ENCODE data around the gene TTLL3. TPM values are rescaled to one million over a fixed set of nuclear protein-coding genes. Genes with fewer than 3 reads are reported as not detected.
A peak's percentile ranks its signal among the peaks of the same experiment; 100 is the strongest.

TTLL3 gene
- polyA plus RNA-seq, 3 donors, result 1.1 to 196 (median 1.8) TPM

DNA sequence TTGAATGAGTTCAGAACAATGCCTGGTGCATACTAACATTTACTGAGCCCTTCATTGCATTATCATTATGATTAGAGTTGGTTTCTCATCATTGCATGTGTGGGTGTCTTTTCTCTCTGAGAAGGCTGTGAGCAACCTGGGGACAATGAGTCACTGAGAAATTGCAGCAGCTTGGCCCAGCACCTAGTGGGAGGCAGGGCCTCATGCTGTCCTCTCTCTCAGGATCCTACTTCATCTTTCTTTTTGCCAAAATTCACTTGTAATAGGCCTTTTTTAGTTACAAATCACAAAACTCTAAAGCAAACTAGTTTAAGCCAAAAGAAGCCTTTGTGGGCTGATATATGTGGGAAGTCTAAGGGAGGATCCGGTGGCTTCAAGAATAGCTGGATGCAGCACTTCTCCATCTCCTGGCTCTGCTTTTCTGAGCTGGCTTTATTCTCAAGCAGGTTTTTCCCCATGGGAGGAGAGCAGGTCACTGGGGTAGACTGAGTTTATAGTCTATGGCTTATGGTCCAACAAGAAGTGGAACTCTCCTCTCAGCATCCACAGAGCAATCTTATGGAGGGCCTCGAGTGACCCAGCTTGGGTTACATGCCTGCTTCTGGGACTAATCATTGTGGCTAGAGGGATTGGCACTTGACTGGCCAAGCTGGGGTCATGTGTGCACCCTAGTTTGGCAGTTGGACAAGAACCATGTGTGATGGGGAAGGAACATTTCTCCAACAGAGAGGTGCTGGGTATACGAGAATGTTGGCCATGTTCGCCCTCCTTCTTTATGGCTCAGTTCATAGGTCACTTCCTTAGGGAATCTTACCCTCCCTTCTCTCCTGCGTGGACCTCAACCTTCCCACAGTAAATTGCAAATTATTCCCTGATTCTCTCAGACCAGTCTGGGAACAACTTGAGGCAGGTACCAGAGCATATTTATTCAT is 31.7 kb upstream of the TTLL3 start:
- Histone ChIP-seq H3K9ac (ENCODE audit: insufficient read depth, low read length, poor library complexity, severe bottlenecking) (no peak overlapping the region), H3K4me3 (replicated peaks in 1 of 3; ENCODE audit: low read depth in 2 of 3, low read length in 3 of 3) (peak overlapping the region in 1 of 3 experiments; percentile 47), H3K4me1 (ENCODE audit: control insufficient read depth in 1 of 2, insufficient read depth in 2 of 2, low read length in 2 of 2) (peaks cover 61 to 63% of the 10 kb centered on the region in 2 donors), H3K36me3 (replicated peaks in 1 of 2; ENCODE audit: control insufficient read depth in 1 of 2, insufficient read depth in 2 of 2, low read length in 2 of 2) (peaks cover 0 to 11% of the 10 kb centered on the region in 2 donors), H3K9me3 (replicated peaks in 1 of 2; ENCODE audit: control insufficient read depth in 1 of 2, insufficient read depth in 1 of 2, low read length in 2 of 2) (no peaks in the 10 kb centered on the region), H3K27ac (ENCODE audit: low read depth in 1 of 2, low read length in 2 of 2) (peak overlapping the region in 1 of 2 donors; percentile 91), H4K20me1 (ENCODE audit: insufficient read depth, low read length) (no peaks in the 10 kb centered on the region), H3K27me3 (ENCODE audit: control insufficient read depth in 2 of 2, insufficient read depth in 2 of 2, low read length in 2 of 2) (no peaks in the 10 kb centered on the region), H3K79me2 (ENCODE audit: insufficient read depth, low read length) (peaks cover 4% of the 10 kb centered on the region), H2AFZ (ENCODE audit: insufficient read depth, low read depth, low read length, poor library complexity, severe bottlenecking) (peak overlapping the region; percentile 96), H3K4me2 (replicated peaks; ENCODE audit: extremely low read depth, low read length, poor library complexity, severe bottlenecking) (peak overlapping the region; percentile 63)
- TF ChIP-seq, protein P1, sequence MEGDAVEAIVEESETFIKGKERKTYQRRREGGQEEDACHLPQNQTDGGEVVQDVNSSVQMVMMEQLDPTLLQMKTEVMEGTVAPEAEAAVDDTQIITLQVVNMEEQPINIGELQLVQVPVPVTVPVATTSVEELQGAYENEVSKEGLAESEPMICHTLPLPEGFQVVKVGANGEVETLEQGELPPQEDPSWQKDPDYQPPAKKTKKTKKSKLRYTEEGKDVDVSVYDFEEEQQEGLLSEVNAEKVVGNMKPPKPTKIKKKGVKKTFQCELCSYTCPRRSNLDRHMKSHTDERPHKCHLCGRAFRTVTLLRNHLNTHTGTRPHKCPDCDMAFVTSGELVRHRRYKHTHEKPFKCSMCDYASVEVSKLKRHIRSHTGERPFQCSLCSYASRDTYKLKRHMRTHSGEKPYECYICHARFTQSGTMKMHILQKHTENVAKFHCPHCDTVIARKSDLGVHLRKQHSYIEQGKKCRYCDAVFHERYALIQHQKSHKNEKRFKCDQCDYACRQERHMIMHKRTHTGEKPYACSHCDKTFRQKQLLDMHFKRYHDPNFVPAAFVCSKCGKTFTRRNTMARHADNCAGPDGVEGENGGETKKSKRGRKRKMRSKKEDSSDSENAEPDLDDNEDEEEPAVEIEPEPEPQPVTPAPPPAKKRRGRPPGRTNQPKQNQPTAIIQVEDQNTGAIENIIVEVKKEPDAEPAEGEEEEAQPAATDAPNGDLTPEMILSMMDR (IDR thresholded peaks at IDR 0.05), result no peak
- no peaks in the 10 kb centered on the region for H3K9me3 Mint-ChIP-seq
- peaks cover 16 to 19% of the 10 kb centered on the region in 2 donors for H3K36me3 Mint-ChIP-seq
- intact Hi-C loops (cut with micrococcal nuclease), result no loop called here
- H3K4me3 Mint-ChIP-seq, result peak overlapping the region in 1 of 2 donors; percentile 13
- peaks cover 0 to 4% (median 2%) of the 10 kb centered on the region in 3 donors for H3K27me3 Mint-ChIP-seq (ENCODE audit: low read depth in 3 of 3)
- peaks cover 62% of the 10 kb centered on the region for H3K4me1 Mint-ChIP-seq
- WGBS (ENCODE audit: insufficient coverage), result 70% methylated on average over 3 of the region's 5 CpGs
- DNase-seq, result peak in 1 of 3 donors; percentile 26
- H3K27ac Mint-ChIP-seq, result peak overlapping the region; percentile 32 to 99 (median 94)

DNA sequence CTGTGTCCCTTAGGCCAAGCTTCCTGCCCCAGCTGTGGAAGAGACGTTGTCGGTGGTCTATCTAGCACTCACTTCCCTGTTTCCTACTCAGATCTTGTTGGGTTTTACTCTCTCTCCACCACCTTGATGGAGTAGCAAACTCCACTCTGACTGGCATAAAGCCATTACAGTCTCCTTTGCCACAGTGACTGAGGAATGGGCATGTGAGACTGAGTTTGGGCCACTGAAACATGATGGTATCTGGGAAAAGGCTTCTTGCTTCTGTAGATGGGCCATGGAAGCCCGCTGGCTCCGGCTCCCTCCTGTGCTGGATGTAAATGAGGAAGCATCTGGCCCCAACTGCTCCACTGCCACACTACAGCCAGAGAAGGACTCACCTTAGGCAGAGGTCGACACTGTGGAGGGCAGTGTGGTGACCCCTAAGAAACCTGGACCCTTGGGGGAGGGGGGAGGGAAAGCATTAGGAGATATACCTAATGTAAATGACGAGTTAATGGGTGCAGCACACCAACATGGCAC is 30.9 kb upstream of the TTLL3 start:
- peak overlapping the region; percentile 80 to 91 for H3K27ac ChIP-seq (ENCODE audit: low read depth in 1 of 2, low read length in 2 of 2)
- peaks cover 6 to 18% of the 10 kb centered on the region in 2 donors for H3K36me3 ChIP-seq (replicated peaks in 1 of 2; ENCODE audit: control insufficient read depth in 1 of 2, insufficient read depth in 2 of 2, low read length in 2 of 2)
- Mint-ChIP-seq H3K9me3 (no peaks in the 10 kb centered on the region), H3K27me3 (ENCODE audit: low read depth in 3 of 3) (peaks cover 0 to 4% (median 2%) of the 10 kb centered on the region in 3 donors), H3K4me1 (peaks cover 62% of the 10 kb centered on the region), H3K36me3 (peaks cover 22 to 26% of the 10 kb centered on the region in 2 donors), H3K4me3 (peak overlapping the region in 1 of 2 donors; percentile 78), H3K27ac (peak overlapping the region; percentile 93 to 99 (median 96))
- H3K4me3 ChIP-seq (replicated peaks in 1 of 3; ENCODE audit: low read depth in 2 of 3, low read length in 3 of 3), result peak overlapping the region in 1 of 3 experiments; percentile 47
- H3K4me1 ChIP-seq (ENCODE audit: control insufficient read depth in 1 of 2, insufficient read depth in 2 of 2, low read length in 2 of 2), result peaks cover 61 to 63% of the 10 kb centered on the region in 2 donors
- no peaks in the 10 kb centered on the region for H3K9me3 ChIP-seq (replicated peaks in 1 of 2; ENCODE audit: control insufficient read depth in 1 of 2, insufficient read depth in 1 of 2, low read length in 2 of 2)
- H3K79me2 ChIP-seq (ENCODE audit: insufficient read depth, low read length), result peaks cover 4% of the 10 kb centered on the region
- H3K27me3 ChIP-seq (ENCODE audit: control insufficient read depth in 2 of 2, insufficient read depth in 2 of 2, low read length in 2 of 2), result no peaks in the 10 kb centered on the region
- TF ChIP-seq, protein P1 (IDR thresholded peaks at IDR 0.05), result no peak
- 6% methylated on average over 2 of the region's 6 CpGs for WGBS (ENCODE audit: insufficient coverage)
- peak overlapping the region; percentile 63 for H3K4me2 ChIP-seq (replicated peaks; ENCODE audit: extremely low read depth, low read length, poor library complexity, severe bottlenecking)
- peak in 2 of 3 donors; percentile 35 to 49 for DNase-seq
- H2AFZ ChIP-seq (ENCODE audit: insufficient read depth, low read depth, low read length, poor library complexity, severe bottlenecking), result peak overlapping the region; percentile 96
- intact Hi-C loops (cut with micrococcal nuclease), result no loop called here
- no peaks in the 10 kb centered on the region for H4K20me1 ChIP-seq (ENCODE audit: insufficient read depth, low read length)
- no peak overlapping the region for H3K9ac ChIP-seq (ENCODE audit: insufficient read depth, low read length, poor library complexity, severe bottlenecking)

All from CD14-positive monocyte (primary cell).